GM12891 (cell line): ENCODE measurements around the gene RNF157.

Source experiments
- POLR2A ChIP-seq: IDR thresholded peaks from 2 replicates; pipeline ENCODE4 v1.6.1; 2011; ENCODE audit warnings: low read depth, low read length, control low read depth
- SPI1 ChIP-seq: IDR thresholded peaks from 2 replicates; pipeline ENCODE4 v1.6.1; 2011; ENCODE audit warnings: low read depth, low read length, control low read depth
- TAF1 ChIP-seq: IDR thresholded peaks from 2 replicates; pipeline ENCODE4 v1.6.1; 2011; ENCODE audit warnings: low read depth, low read length, control low read depth

- TF ChIP-seq POLR2A (no peak), TAF1 (no peak), SPI1 (peak; percentile 74)
These were observed 94.9 kb downstream of the RNF157 start for GRCh38 chr17:76145231-76146052.
